Hepatocyte (in vitro differentiated cells): Measurements from ENCODE around the gene CA12.

ENCODE experiments used
- EZH2 ChIP-seq: fragments of 200-600 bp; sonication (generic); IDR thresholded peaks from 2 replicates; pipeline ENCODE4 v1.6.1; 2016; ENCODE audit warnings: antibody characterized with exemption, mild to moderate bottlenecking, borderline replicate concordance
- EZH2phosphoT487 ChIP-seq: fragments of 200-600 bp; sonication (generic); IDR thresholded peaks from one replicate; pipeline ENCODE4 v1.6.1; 2018; ENCODE audit warnings: antibody characterized with exemption, mild to moderate bottlenecking, low read depth, moderate library complexity; ENCODE audit not compliant: unreplicated experiment, severe bottlenecking

GRCh38 chr15:63401714-63402497 lies 20.3 kb upstream of the CA12 start:
- TF ChIP-seq EZH2 (no peak), EZH2phosphoT487 (no peak)
